ENCODE data around the gene MTA2.
"Not testable (repeated sequence)": the region's sequence is repeated elsewhere in the genome, so short reads cannot be mapped to it uniquely, and the experiment has no call there.

The MTA2 gene

GRCh38 chr11:62601372-62602140, at the start of gene MTA2:
TSS of gene MTA2 (minus strand) at chr11:62601865. CDS start at chr11:62601450, 415 bp downstream.
- DNase-seq (ENCODE audit: low read depth in 2 of 2), result peak; percentile 98 to 99

GRCh38 chr11:62650283-62650682, 48.6 kb upstream of the MTA2 start:
- DNase-seq (ENCODE audit: low read depth in 2 of 2), result not testable (repeated sequence)

- no peak for DNase-seq (ENCODE audit: low read depth in 2 of 2)
Observed at GRCh38 chr11:62649486-62649885, 47.8 kb upstream of the MTA2 start.

GRCh38 chr11:62648967-62649364, 47.3 kb upstream of the MTA2 start:
- DNase-seq (ENCODE audit: low read depth in 2 of 2), result no peak

GRCh38 chr11:62648185-62648966, 46.7 kb upstream of the MTA2 start:
- DNase-seq (ENCODE audit: low read depth in 2 of 2), result no peak

GRCh38 chr11:62647609-62648005, 45.9 kb upstream of the MTA2 start:
- no peak for DNase-seq (ENCODE audit: low read depth in 2 of 2)

- DNase-seq (ENCODE audit: low read depth in 2 of 2), result no peak
Observed at GRCh38 chr11:62646825-62647608, 45.4 kb upstream of the MTA2 start.

- DNase-seq (ENCODE audit: low read depth in 2 of 2), result peak; percentile 97 to 99
Observed at GRCh38 chr11:62645946-62646824, 44.5 kb upstream of the MTA2 start, which contains the start of gene GANAB. TSS of gene GANAB (minus strand) at chr11:62646613. CDS start at chr11:62646599, 14 bp downstream.

- no peak for DNase-seq (ENCODE audit: low read depth in 2 of 2)
Observed at GRCh38 chr11:62645671-62645945, 43.9 kb upstream of the MTA2 start.

- DNase-seq (ENCODE audit: low read depth in 2 of 2), result no peak
Observed at GRCh38 chr11:62644220-62644619, 42.6 kb upstream of the MTA2 start.

- DNase-seq (ENCODE audit: low read depth in 2 of 2), result no peak
Observed at GRCh38 chr11:62632492-62632891, 30.8 kb upstream of the MTA2 start.

- DNase-seq (ENCODE audit: low read depth in 2 of 2), result no peak
Observed at GRCh38 chr11:62627713-62628112, 26.0 kb upstream of the MTA2 start.

- DNase-seq (ENCODE audit: low read depth in 2 of 2), result no peak
Observed at GRCh38 chr11:62622476-62623089, 20.9 kb upstream of the MTA2 start.

- DNase-seq (ENCODE audit: low read depth in 2 of 2), result peak; percentile 97
Observed at GRCh38 chr11:62621567-62622470, 20.2 kb upstream of the MTA2 start, which contains the start of gene B3GAT3. TSS of gene B3GAT3 (minus strand) at chr11:62621986. CDS start at chr11:62621947, 39 bp downstream.

- no peak for DNase-seq (ENCODE audit: low read depth in 2 of 2)
Observed at GRCh38 chr11:62621027-62621566, 19.4 kb upstream of the MTA2 start.

GRCh38 chr11:62616957-62617356, 15.3 kb upstream of the MTA2 start:
- not testable (repeated sequence) for DNase-seq (ENCODE audit: low read depth in 2 of 2)

GRCh38 chr11:62615521-62615920, 13.9 kb upstream of the MTA2 start:
- no peak for DNase-seq (ENCODE audit: low read depth in 2 of 2)

GRCh38 chr11:62614275-62614674, 12.6 kb upstream of the MTA2 start:
- DNase-seq (ENCODE audit: low read depth in 2 of 2), result no peak

- no peak for DNase-seq (ENCODE audit: low read depth in 2 of 2)
Observed at GRCh38 chr11:62613291-62613778, 11.7 kb upstream of the MTA2 start.

Data from stimulated activated CD8-positive, alpha-beta memory T cell treated with anti-CD3 and anti-CD28 coated beads, Interleukin-15, amount 100 ng/mL, for 4 hours (primary cell).